ENCODE measurements around the gene SLIT3.
"Not testable (repeated sequence)": the region's sequence is repeated elsewhere in the genome, so short reads cannot be mapped to it uniquely, and the experiment has no call there.

SLIT3 gene

GRCh38 chr5:169142264-169142970 lies 158.5 kb downstream of the SLIT3 start:
- no peak for DNase-seq (ENCODE audit: low spot score)

GRCh38 chr5:169140215-169140614 lies 160.7 kb downstream of the SLIT3 start:
- DNase-seq (ENCODE audit: low spot score), result not testable (repeated sequence)

- DNase-seq (ENCODE audit: low spot score), result no peak
These were observed 161.4 kb downstream of the SLIT3 start for GRCh38 chr5:169139480-169140050.

GRCh38 chr5:169133531-169133930 lies 167.4 kb downstream of the SLIT3 start:
- no peak for DNase-seq (ENCODE audit: low spot score)

- DNase-seq (ENCODE audit: low spot score), result no peak
These were observed 168.7 kb downstream of the SLIT3 start for GRCh38 chr5:169132302-169132660.

- no peak for DNase-seq (ENCODE audit: low spot score)
These were observed 169.2 kb downstream of the SLIT3 start for GRCh38 chr5:169131616-169132301.

- no peak for DNase-seq (ENCODE audit: low spot score)
These were observed 172.3 kb downstream of the SLIT3 start for GRCh38 chr5:169128679-169129078.

- no peak for DNase-seq (ENCODE audit: low spot score)
These were observed 173.5 kb downstream of the SLIT3 start for GRCh38 chr5:169127431-169127830.

GRCh38 chr5:169126481-169127021 lies 174.4 kb downstream of the SLIT3 start:
- no peak for DNase-seq (ENCODE audit: low spot score)

GRCh38 chr5:169125571-169125970 lies 175.4 kb downstream of the SLIT3 start:
- no peak for DNase-seq (ENCODE audit: low spot score)

- no peak for DNase-seq (ENCODE audit: low spot score)
These were observed 178.0 kb downstream of the SLIT3 start for GRCh38 chr5:169122951-169123350.

- no peak for DNase-seq (ENCODE audit: low spot score)
These were observed 179.1 kb downstream of the SLIT3 start for GRCh38 chr5:169121630-169122420.

GRCh38 chr5:169119288-169120048 lies 181.5 kb downstream of the SLIT3 start:
- DNase-seq (ENCODE audit: low spot score), result no peak

- DNase-seq (ENCODE audit: low spot score), result no peak
These were observed 183.9 kb downstream of the SLIT3 start for GRCh38 chr5:169116961-169117461.

- no peak for DNase-seq (ENCODE audit: low spot score)
These were observed 185.3 kb downstream of the SLIT3 start for GRCh38 chr5:169115461-169116124.

GRCh38 chr5:169114466-169115065 lies 186.4 kb downstream of the SLIT3 start:
- no peak for DNase-seq (ENCODE audit: low spot score)

GRCh38 chr5:169112016-169112415 lies 188.9 kb downstream of the SLIT3 start:
- no peak for DNase-seq (ENCODE audit: low spot score)

GRCh38 chr5:169106911-169107706 lies 193.8 kb downstream of the SLIT3 start:
- no peak for DNase-seq (ENCODE audit: low spot score)

GRCh38 chr5:169105582-169105981 lies 195.4 kb downstream of the SLIT3 start:
- DNase-seq (ENCODE audit: low spot score), result not testable (repeated sequence)

Measured in CD4-positive, alpha-beta T cell treated with Interleukin-2 at 100 ng/mL for 4 hours (primary cell).